Adipocyte (in vitro differentiated cells): ENCODE results near the gene IDI2.

Source experiments
- DNase-seq: peaks from one replicate; pipeline ENCODE4 v3.0.0-alpha.2; 2015; ENCODE audit warnings: low read depth
- H3K27me3 ChIP-seq: replicated peaks from 2 replicates; pipeline ENCODE4 v1.7.0; 2013; ENCODE audit warnings: mild to moderate bottlenecking, low read length, moderate library complexity; ENCODE audit not compliant: control insufficient read depth, insufficient read depth
- H3K36me3 ChIP-seq: 2 replicates; pipeline ENCODE4 v1.7.0; 2013; ENCODE audit warnings: low read length, mild to moderate bottlenecking, moderate library complexity; ENCODE audit not compliant: control insufficient read depth, insufficient read depth, severe bottlenecking
- H3K4me1 ChIP-seq: 2 replicates; pipeline ENCODE4 v1.7.0; 2013; ENCODE audit warnings: mild to moderate bottlenecking, low read length, moderate library complexity; ENCODE audit not compliant: control insufficient read depth, insufficient read depth
- H3K4me3 ChIP-seq: 2 replicates; pipeline ENCODE4 v1.7.0; 2013; ENCODE audit warnings: mild to moderate bottlenecking, low read length, moderate library complexity
- H3K9ac ChIP-seq: 2 replicates; pipeline ENCODE4 v1.7.0; 2013; ENCODE audit warnings: mild to moderate bottlenecking, low read length, moderate library complexity
- H3K9me3 ChIP-seq: 2 replicates; pipeline ENCODE4 v1.7.0; 2013; ENCODE audit warnings: mild to moderate bottlenecking, low read length, moderate library complexity; ENCODE audit not compliant: control insufficient read depth

Gene IDI2

DNA sequence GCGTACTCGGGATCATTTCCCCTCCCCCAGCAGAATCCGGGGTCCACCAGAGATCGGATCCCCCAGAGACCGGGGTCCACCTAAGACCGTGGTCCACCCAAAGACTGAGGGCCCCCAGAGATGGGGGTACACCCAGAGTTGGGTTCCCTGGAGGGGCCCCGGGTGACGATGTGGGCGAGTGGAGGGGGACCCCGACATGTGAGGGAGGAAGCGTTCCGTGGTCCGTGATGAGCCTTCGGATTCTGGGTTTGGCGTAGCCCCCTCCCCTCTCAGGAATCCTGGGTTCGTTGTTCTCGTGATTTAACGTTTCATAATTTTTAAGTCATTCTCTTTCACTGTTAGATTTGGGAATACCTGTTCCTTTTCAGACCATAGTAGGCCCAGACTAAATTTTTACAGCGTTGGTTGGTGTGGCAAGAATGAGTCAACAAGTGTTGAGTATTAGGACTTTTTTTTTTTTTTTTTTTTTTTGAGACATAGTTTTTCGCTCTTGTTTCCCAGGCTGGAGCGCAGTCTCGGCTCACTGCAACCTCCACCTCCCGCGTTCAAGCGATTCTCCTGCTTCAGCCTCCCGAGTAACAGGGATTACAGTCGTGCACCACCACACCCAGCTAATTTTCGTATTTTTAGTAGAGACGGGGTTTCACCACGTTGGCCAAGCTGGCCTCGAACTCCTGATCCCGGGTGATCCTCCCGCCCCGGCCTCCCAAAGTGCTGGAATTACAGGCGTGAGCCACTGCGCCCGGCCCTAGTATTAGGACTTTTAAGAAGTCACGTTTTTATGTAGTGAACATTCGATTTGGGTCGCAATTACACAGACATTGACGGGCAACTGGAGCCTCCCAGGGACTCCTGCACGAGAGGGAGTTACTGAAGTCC, 36.8 kb downstream of the IDI2 start:
- Histone ChIP-seq H3K9ac (peak overlapping the region; percentile 99), H3K36me3 (peaks cover 10% of the 10 kb centered on the region), H3K4me3 (peak overlapping the region; percentile 99), H3K27me3 (no peaks in the 10 kb centered on the region), H3K9me3 (no peaks in the 10 kb centered on the region), H3K4me1 (peaks cover 49% of the 10 kb centered on the region)
- peak; percentile 52 for DNase-seq

DNA sequence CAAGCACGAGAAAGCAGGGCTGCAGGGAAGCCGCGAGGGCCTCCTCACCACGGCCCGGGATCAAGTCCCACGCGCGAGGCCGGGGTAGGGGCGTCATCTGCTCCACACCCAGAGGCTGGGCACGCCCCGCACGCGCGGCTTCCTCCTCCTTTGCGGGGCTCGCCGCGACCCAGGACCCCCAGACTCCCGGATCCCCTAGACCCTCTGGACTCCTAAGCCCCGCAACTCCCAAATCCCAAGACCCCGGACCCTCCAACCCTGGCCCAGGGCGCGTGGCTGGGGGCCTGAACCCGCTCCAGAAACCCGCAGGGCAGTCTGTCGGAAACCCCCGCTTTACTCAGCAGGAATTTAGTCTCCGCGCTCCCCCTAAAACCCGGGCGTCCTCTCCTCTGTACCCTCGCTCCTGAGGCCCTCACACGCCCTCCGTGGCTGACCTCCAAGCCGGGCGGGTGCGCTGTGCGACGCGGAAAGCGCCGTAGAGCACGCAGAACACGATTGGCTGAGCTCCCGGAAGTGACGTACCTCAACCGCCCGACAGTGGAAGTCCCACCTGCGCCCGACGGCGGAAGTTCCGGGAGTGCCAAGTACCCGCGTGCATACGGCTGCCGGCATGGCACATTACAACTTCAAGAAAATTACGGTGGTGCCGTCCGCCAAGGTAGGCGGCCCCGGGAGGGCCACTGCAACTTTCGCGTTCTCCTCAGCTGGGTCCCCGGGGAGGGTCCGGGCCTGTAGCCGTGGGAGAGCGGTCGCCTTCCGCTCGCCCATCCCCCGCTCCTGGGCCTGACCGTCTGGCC, 37.6 kb downstream of the IDI2 start, which contains the start of gene GTPBP4:
Gene GTPBP4 (plus strand): TSS at position 565 of the 797 bp plus-strand sequence. CDS start 46 bp downstream, at position 611.
- H3K27me3 ChIP-seq = no peaks in the 10 kb centered on the region
- peaks cover 3% of the 10 kb centered on the region for H3K36me3 ChIP-seq
- H3K9ac ChIP-seq = peak within 1 kb of the TSS; percentile 99
- no peaks in the 10 kb centered on the region for H3K9me3 ChIP-seq
- peaks cover 41% of the 10 kb centered on the region for H3K4me1 ChIP-seq
- H3K4me3 ChIP-seq = peak within 1 kb of the TSS; percentile 99
- DNase-seq = peak; percentile 99

DNA sequence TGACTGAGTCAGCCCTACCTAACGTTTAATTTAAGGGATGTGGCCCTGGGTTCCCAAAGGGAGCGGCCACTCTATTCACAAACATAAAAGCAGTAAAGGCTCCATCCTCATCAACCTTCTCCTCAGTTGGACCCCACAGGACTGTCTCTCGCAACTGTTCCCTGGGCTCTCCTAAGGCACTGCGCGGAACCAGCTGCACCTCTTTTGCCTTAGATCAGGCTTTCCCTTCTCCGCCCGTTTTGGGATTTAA, 38.1 kb downstream of the IDI2 start:
- Histone ChIP-seq H3K27me3 (no peaks in the 10 kb centered on the region), H3K4me3 (peak overlapping the region; percentile 99), H3K36me3 (peaks cover 3% of the 10 kb centered on the region), H3K9me3 (no peaks in the 10 kb centered on the region), H3K9ac (peak overlapping the region; percentile 99), H3K4me1 (peaks cover 37% of the 10 kb centered on the region)
- no peak for DNase-seq

DNA sequence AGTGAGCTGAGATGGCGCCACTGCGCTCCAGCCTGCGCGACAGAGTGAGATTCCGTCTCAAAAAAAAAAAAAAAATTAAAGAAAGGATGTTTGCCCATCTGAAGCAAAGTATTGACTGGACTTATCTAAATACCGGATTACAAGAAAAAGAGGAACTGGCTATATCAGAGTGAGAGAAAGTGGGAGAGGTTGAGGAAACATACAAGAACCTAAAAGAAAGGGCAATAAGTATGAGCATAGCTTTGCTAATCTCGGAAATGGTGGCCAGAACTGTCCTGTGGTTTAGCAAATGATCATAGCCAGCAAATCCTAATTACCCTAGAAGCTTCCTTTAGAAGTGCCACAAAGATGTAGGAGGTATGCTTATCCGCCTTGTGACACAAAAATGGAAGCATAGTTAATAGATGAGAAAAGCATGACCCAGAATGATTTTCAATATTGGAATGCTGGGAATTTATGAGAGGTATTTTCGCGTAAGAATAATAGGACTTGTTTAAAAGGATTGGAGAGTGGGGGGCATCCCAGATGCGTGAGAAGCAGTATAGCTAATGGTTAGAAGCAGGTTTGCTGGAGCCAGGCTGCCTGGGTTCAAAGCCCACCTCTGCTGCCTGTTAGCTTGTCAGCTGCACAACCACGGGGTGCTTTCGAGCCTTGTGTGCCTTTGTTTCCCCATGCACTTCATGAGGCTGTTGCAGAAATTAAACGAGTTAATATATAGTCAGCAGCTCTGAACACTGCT, 38.6 kb downstream of the IDI2 start:
- peak; percentile 52 for DNase-seq
- Histone ChIP-seq H3K4me1 (peaks cover 33% of the 10 kb centered on the region), H3K36me3 (peaks cover 3% of the 10 kb centered on the region), H3K4me3 (peak overlapping the region; percentile 99), H3K9ac (peak overlapping the region; percentile 99), H3K9me3 (no peaks in the 10 kb centered on the region), H3K27me3 (no peaks in the 10 kb centered on the region)

DNA sequence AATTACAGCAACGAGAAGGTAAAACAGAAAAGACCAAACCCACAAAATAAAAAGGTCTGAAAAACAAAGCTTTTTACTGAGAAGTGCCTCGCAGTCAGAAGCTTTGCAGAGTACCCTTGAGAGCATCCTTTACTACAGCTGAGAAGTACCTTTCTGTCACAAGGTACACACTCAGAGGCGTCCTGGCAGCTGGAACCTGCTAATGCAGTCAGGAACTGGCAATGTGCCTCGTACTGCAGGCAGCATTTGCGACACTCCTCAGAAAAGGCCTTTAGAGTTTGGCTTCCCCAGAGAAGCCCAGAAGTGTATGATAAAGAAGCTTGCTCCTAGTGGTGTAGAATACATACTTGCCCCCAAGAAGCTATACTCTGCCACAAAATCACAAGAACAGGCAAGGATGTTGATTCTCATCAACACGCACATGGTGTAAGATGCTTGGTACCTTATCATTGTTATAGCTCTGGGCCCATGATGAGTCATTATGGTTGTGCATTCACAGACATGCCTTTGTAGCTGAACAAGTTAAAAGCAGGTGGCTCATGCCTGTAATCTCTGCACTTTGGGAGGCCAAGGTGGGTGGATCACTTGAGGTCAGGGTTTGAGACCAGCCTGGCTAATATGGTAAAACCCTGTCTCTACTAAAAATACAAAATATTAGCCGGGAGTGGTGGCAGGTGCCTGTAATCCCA, 39.4 kb downstream of the IDI2 start:
- peaks cover 3% of the 10 kb centered on the region for H3K36me3 ChIP-seq
- no peaks in the 10 kb centered on the region for H3K9me3 ChIP-seq
- no peaks in the 10 kb centered on the region for H3K27me3 ChIP-seq
- H3K4me1 ChIP-seq = peaks cover 33% of the 10 kb centered on the region
- no peak overlapping the region for H3K4me3 ChIP-seq
- peak; percentile 11 for DNase-seq
- peak overlapping the region; percentile 99 for H3K9ac ChIP-seq

DNA sequence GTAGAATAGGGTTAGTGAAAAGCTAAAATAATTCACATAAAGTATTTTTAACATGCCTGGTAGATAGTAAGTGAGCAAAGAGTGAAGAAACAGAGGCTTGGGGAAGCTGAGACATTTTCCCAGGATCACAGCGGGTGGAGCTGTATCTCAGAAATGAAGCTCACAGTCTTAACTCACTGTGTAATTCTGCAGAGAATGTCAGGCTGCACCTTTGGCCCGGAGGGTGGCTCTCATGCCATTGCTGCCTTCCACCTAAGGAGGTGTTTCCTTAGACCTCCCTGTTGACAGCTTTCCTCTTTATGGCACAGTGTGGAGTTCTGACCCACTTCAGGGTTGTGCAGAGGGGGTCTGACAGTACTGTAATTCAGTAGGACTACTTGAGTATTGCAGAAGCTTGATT, 40.3 kb downstream of the IDI2 start:
- DNase-seq = no peak
- Histone ChIP-seq H3K27me3 (no peaks in the 10 kb centered on the region), H3K4me3 (no peak overlapping the region), H3K9me3 (peaks cover 6% of the 10 kb centered on the region), H3K4me1 (peaks cover 28% of the 10 kb centered on the region), H3K9ac (no peak overlapping the region), H3K36me3 (no peaks in the 10 kb centered on the region)

DNA sequence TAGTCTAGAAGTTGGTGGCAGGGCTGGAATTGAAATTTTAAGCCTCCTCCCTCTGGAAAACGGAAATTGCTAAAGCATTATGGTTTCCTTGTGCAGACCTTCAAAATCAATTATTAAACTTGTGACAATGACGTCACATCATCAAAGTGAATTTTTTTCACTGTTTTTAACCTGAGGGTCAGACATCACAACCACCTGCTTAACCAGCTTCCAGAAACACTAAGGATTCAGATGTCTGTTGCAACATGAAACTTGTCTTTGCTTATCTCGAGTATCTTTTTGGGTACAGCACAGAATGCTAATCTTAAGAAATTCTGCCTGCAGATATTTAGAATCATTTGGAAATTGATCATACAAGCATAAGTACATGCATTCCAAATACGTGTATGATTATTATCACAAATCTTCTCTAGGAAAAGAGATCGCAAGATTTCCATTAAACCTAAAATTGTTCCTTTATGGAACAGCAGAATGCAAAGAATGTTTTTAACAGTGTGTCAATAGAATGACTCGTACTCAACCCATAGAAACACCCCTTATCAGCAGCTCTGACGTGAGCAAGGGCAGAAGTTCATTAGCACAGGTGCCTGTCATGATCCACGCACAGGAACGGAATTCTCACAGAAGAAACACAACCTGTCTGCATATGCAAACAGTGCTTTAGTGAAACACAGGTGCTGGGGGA, 41.5 kb downstream of the IDI2 start:
- Histone ChIP-seq H3K4me1 (peaks cover 17% of the 10 kb centered on the region), H3K27me3 (no peaks in the 10 kb centered on the region), H3K4me3 (no peak overlapping the region), H3K9ac (no peak overlapping the region), H3K36me3 (no peaks in the 10 kb centered on the region), H3K9me3 (peaks cover 10% of the 10 kb centered on the region)
- no peak for DNase-seq

DNA sequence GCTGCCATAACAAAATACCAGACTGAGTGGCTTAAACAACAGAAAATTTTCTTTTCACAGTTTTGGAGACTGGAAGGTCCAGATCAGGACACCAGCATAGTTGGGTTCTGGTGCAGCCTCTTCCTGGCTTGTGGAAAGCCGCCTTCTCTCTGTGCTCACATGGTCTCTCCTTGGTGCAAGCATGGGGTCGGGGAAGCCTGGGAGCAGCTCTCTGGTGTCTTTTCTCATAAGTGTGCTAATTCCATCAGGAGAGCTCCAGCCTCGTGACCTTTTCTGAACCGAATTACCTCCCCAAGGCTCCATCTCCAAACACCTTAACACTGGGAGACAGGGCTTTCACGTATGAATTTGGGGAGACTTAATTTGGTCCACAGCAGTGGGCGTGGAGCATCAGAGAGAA, 42.3 kb downstream of the IDI2 start:
- Histone ChIP-seq H3K9me3 (peaks cover 18% of the 10 kb centered on the region), H3K4me3 (no peak overlapping the region), H3K9ac (no peak overlapping the region), H3K36me3 (no peaks in the 10 kb centered on the region), H3K4me1 (peaks cover 16% of the 10 kb centered on the region), H3K27me3 (no peaks in the 10 kb centered on the region)
- DNase-seq = no peak

DNA sequence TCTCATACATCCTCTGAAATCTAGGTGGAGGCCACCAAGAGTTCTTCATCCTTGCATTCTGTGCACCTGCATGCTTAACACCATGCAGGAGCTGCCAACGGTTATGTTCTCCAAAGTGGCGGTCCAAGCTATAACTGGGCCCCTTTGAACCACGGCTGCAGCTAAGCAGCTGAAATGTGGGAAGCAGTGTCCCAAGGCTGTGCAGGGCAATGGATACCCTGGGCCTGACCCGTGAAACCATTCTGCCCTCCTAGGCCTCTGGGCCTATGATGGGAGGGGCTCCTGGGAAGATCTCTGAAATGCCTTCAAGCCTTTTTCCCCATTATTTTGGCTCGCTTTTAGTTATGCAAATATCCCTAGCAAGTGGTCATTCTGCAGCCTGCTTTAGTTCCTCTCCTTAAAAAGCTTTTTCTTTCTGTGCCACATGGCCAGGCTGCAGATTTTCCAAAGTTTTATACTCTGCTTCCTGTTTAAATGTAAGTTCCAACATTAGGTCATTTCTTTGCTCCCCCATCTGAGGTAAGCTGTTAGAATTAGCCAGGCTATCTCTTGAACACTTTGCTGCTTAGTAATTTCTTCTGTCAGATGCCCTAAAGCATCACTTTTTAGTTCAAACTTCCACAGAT, 45.1 kb downstream of the IDI2 start:
- Histone ChIP-seq H3K36me3 (no peaks in the 10 kb centered on the region), H3K27me3 (no peaks in the 10 kb centered on the region), H3K4me1 (no peaks in the 10 kb centered on the region), H3K9ac (no peak overlapping the region), H3K9me3 (peaks cover 23% of the 10 kb centered on the region), H3K4me3 (no peak overlapping the region)
- DNase-seq = no peak

DNA sequence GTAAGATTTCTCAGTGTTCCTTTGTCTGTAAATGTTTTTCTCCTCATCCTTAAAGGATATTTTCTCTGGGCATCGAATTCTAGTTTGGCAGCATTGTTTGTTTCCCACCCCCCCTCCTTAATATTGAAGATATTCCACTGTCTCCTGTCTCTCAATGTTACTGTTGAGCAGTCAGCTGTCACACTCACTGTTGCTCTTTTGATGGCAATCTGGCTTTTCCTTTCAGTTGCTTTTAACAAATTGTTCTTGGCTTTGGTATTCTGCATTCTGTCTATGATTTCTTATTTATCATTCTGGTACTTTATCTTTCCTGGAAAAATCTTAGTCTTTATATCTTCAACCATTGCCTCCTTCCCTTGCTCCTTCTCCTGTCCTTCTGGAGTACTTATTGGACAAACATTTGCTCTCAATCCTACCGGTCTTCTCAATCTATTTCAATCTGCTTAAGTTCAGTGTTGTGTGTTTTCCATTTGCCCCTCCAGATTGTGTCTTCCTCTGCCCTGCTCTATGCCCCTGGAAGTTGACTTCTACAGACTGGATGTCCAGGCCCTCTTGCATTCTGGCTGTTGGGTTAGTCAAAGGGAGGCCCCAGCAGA, 46.7 kb downstream of the IDI2 start:
- Histone ChIP-seq H3K9ac (no peak overlapping the region), H3K27me3 (no peaks in the 10 kb centered on the region), H3K36me3 (no peaks in the 10 kb centered on the region), H3K9me3 (peaks cover 23% of the 10 kb centered on the region), H3K4me1 (no peaks in the 10 kb centered on the region), H3K4me3 (no peak overlapping the region)
- no peak for DNase-seq
